HL-60 (cell line): ENCODE measurements around the gene OBP2A.

ENCODE experiments used
- CTCF ChIP-seq: IDR thresholded peaks from one replicate; pipeline ENCODE4 v1.5.1; 2011; ENCODE audit warnings: low read length, control low read depth, inconsistent platforms; ENCODE audit not compliant: insufficient read depth
- GABPA ChIP-seq: IDR thresholded peaks from 2 replicates; pipeline ENCODE4 v1.6.1; 2012; ENCODE audit warnings: low read depth
- POLR2AphosphoS5 ChIP-seq: IDR thresholded peaks from 2 replicates; pipeline ENCODE4 v1.6.1; 2012; ENCODE audit warnings: low read depth
- REST ChIP-seq: IDR thresholded peaks from 2 replicates; pipeline ENCODE4 v1.6.1; 2012; ENCODE audit warnings: low read depth; ENCODE audit not compliant: insufficient replicate concordance
- SPI1 ChIP-seq: IDR thresholded peaks from 2 replicates; pipeline ENCODE4 v1.6.1; 2012; ENCODE audit warnings: low read depth, mild to moderate bottlenecking, borderline replicate concordance

GRCh38 chr9:135555910-135556309 lies 10.0 kb downstream of the OBP2A start:
- no peak for TF ChIP-seq CTCF
- TF ChIP-seq GABPA, result no peak
- no peak for TF ChIP-seq POLR2AphosphoS5
- TF ChIP-seq REST, result no peak
- TF ChIP-seq SPI1, result no peak
